HG03520 (cell line): ENCODE data around the gene STK32A.
A peak's percentile ranks its signal among the peaks of the same experiment; 100 is the strongest.
"Not testable (repeated sequence)": the region's sequence is repeated elsewhere in the genome, so short reads cannot be mapped to it uniquely, and the experiment has no call there.

Source experiments
- ATAC-seq: cut with Tn5 transposase; IDR thresholded peaks from one replicate; pipeline ENCODE4 v1.9.1; 2021; ENCODE audit warnings: mild to moderate bottlenecking, moderate library complexity; ENCODE audit not compliant: unreplicated experiment

The STK32A gene

DNA sequence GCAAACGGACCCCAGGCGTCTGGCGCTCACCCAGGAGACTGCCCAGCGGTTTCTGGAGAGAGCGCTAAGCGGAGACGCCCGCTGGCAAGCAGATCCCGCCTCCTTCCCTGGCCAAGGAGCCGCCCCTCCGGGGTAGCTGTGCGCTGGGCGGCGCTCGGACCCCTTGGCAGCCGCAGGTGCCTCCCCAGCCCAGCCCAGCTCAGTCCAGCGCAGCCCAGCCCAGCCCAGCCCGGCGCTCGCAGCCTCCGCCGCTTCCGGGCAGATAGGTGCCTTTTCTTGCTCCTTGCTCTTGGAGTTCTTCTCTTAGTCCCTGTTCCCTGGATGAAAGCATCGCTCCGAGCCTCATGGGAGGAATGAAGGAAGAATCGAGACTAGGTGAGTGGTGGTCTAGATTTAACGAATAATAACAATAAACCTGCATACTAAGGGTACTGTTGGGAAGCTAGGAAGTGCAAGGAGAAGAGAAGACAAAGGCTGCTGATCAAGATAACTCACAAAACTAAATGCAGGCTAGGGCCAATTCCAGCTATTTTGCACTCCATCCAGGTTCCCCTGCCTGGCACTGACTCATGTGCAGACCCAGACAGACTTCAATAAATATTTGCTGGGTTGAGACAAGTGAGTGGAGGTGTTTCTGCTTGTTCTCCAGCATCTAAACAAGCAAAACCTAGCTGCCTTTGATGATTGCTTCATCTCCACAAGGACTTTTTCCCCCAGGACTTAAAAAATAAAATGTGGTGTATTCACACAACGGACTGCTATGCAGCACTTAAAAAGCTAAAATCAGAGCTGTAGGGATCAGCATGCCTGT, at the start of gene STK32A:
STK32A (plus strand) TSS at position 202 of the 811 bp plus-strand sequence. CDS start 4,609 bp downstream, outside the sequence.
- no peak for ATAC-seq

- ATAC-seq: no peak
Observed at GRCh38 chr5:147187099-147187540, 47.7 kb upstream of the STK32A start.

GRCh38 chr5:147188200-147189108, 46.4 kb upstream of the STK32A start:
- peak; percentile 82 for ATAC-seq

DNA sequence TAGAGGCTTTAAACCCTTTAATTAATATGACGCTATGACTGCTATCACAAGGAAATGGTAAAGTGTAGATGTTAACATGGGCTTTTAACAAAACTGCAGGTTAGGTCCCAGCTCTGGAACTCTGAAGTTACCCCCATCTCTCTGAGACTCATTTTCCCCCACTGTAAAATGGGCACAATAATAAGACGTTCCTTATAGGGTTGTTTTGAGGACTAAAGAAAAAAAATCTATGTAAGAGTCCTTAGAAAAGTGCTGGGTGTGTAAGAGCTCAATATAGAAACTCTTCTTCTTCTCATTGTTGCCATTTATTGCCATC, 45.8 kb upstream of the STK32A start:
- no peak for ATAC-seq

DNA sequence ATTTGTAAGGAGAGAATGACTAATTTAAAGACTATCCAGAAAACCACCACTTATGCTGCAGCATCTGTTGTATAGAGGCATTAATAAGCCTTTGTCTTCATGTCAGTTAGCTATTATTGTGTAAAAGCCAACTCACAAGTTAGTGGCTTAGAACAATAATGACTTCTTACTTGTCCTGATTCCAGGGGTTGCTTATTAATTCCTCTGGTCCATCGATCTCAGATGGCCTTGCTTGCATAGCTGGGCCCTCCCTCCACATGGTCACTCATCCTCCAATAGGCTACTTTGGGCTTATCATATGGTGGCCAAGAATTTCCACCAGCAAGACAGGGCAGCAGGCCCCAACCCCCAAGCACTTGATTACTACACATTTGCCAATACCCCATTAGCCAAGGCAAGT, 44.5 kb upstream of the STK32A start:
- ATAC-seq: no peak

GRCh38 chr5:147193123-147193522, 41.7 kb upstream of the STK32A start:
- no peak for ATAC-seq

DNA sequence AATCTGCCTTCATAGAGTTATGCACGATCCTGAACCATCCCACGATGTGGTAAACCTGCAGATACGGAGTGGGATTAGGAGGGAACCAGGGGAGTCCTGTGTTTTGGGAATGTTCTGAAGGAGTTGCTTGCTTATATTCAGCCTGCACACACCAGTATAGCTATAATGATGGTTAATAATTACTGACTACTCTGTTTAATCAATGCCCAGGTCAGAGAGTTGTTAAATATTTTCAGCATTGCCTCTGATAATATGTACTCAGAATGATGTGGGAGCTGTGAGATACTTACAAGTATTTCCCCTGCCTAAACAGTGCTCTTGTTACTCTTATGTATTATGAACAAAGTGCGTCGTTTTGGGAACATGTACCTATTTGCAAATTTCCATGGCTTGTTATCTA, 34.8 kb upstream of the STK32A start:
- no peak for ATAC-seq

GRCh38 chr5:147203213-147203612, 31.6 kb upstream of the STK32A start:
- ATAC-seq: no peak

GRCh38 chr5:147204576-147204975, 30.2 kb upstream of the STK32A start:
- no peak for ATAC-seq

GRCh38 chr5:147208134-147208533, 26.7 kb upstream of the STK32A start:
- no peak for ATAC-seq

GRCh38 chr5:147216552-147217154, 18.2 kb upstream of the STK32A start:
- ATAC-seq: no peak

DNA sequence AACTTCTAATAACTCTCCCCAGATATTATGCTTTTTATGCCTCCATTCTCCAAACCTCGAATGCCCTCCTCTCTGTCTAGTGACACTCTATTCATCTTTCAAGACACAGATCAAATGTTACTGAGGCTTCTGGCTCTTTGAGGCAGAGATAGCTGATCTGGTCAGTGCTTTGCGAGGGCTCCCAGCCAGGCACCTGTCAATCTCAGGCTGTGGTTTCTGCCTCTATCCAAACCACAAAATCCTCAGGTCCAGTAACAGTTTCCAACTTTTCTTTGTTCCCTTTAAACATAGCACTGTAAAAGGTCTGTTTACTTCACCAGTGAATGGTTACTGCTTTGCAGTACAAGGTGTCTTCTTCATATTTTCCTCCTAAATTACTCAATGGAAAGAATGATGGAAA, 11.5 kb upstream of the STK32A start:
- no peak for ATAC-seq

- ATAC-seq: no peak
Observed at GRCh38 chr5:147223948-147224791, 10.7 kb upstream of the STK32A start.

DNA sequence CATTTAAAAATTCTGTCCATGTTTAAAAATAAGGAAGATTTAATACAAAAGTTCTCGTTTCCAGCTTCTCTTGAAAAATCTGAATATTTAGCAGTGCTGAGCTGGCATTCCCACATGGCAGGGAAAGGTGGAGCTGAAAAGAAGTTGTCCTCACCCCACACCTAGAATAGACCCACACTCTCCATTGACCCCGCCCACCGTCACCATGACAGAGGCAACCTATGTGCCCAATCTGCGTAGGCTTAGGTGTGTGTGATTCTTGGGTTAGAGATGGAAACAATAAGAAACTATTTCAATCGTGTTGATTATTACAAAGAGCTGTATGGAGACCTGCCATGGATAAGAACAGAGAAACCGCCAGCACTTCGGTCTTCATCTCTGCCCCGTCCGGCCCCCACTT, 8.9 kb upstream of the STK32A start:
- no peak for ATAC-seq

DNA sequence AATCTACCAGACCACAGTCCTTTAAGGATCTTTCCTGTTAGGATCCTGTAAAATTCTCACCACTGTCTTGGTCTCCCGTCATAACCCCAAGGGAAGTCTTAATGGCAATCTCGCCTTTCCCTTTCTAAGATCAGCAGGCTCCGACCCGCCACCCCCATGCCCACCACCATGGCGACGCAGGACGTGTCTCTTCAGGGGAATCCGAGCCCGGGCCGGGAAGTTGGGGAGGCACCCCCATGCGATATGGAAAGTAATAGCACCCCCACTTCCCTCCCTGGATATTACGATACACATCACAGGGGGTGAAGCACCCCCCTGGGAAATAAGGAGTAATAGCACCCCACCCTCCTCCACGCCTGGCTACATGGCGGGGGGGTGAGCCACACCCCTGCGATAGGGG, 8.3 kb upstream of the STK32A start:
- no peak for ATAC-seq

DNA sequence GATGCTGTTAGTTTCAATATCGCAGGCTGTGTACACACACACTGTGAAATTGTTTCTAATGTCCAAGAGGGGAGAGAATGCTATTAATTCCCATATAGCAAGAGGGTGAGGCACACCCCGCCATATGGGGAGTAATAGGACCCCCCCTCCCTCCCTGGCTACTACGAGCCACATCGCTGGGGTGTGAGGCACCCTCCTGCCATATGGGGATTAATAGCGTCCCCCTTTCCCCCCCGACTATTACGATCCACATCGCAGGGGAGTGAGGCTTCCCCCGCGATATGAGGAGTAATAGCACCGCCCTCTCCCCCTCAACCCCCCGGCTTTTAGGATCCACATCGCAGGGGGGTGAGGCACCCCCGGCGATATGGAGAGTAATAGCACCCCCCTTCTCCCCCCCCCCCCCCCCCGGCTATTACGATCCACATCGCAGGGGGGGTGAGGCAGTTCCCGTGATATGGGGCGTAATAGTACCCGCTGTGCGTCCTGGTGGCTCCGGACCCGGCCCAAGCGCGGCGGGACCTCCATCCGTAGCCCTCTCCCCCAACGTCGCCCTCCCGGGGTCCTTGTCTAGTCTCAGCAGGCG, 494 bp upstream of the STK32A start:
- no peak for ATAC-seq

- ATAC-seq: no peak
Observed at GRCh38 chr5:147240266-147240985, 5.6 kb downstream of the STK32A start.

- ATAC-seq: not testable (repeated sequence)
Observed at GRCh38 chr5:147243238-147243637, 8.4 kb downstream of the STK32A start.

- no peak for ATAC-seq
Observed at GRCh38 chr5:147245381-147246165, 10.7 kb downstream of the STK32A start.
